ENCODE data around the gene OGT. TPM values are rescaled to one million over a fixed set of nuclear protein-coding genes. Genes with fewer than 3 reads are reported as not detected.
"Not testable (repeated sequence)": the region's sequence is repeated elsewhere in the genome, so short reads cannot be mapped to it uniquely, and the experiment has no call there.

The OGT gene
- total RNA-seq, 4 donors from 2014 or later, result 54.2 to 90.1 (median 68.1) TPM

DNA sequence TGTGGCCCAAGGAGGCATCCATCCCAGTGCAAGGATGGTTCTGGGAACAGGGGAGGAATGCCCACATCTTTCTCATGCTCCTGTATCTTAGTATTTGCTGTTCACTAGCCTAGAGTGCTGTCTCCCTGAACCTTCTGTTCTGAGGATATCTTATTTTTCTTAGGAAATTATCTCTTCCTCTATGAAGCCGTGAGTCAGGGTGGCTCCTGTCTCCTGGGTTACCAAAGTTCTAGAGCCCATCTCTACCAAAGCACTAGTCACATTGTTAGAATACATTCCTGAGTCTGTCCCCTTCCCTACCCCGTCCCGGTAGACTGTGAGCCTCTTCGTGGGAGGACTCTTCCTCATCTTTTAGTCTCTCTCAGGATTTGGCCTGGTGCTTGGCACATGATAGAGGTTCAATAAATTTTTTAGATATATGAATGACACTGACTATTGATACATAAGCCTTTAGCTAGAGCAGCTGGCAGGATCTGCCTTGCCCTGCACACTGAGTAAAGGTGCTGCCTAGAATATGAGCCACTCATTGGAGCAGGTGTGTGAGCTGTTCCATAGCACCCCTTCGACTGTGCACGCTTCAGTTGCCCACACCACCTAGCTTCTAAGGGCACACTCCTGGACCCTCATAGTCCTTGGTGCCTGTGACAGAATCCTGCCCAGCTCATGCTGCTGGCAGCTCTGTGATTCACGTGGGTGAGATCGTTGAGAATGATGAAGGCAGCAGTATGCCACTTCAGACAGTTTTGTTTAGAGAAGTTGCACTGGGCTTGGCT, 72.1 kb downstream of the OGT start:
- Histone ChIP-seq H3K27ac (replicated peaks in 1 of 4) (no peak overlapping the region), H3K36me3 (peaks cover 7 to 68% (median 59%) of the 10 kb centered on the region in 4 donors), H3K9me3 (no peaks in the 10 kb centered on the region), H3K4me3 (no peak overlapping the region), H3K4me1 (peaks cover 0 to 6% (median 0%) of the 10 kb centered on the region in 4 donors), H3K27me3 (no peaks in the 10 kb centered on the region)
- no peak for DNase-seq (ENCODE audit: extremely low spot score)
- WGBS, result 81% methylated on average over 5 of the region's 8 CpGs
- no peak for TF ChIP-seq POLR2AphosphoS5 (IDR thresholded peaks at IDR 0.05)
- TF ChIP-seq, protein P1, sequence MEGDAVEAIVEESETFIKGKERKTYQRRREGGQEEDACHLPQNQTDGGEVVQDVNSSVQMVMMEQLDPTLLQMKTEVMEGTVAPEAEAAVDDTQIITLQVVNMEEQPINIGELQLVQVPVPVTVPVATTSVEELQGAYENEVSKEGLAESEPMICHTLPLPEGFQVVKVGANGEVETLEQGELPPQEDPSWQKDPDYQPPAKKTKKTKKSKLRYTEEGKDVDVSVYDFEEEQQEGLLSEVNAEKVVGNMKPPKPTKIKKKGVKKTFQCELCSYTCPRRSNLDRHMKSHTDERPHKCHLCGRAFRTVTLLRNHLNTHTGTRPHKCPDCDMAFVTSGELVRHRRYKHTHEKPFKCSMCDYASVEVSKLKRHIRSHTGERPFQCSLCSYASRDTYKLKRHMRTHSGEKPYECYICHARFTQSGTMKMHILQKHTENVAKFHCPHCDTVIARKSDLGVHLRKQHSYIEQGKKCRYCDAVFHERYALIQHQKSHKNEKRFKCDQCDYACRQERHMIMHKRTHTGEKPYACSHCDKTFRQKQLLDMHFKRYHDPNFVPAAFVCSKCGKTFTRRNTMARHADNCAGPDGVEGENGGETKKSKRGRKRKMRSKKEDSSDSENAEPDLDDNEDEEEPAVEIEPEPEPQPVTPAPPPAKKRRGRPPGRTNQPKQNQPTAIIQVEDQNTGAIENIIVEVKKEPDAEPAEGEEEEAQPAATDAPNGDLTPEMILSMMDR (IDR thresholded peaks at IDR 0.05), result no peak
- no peak for TF ChIP-seq EP300 (IDR thresholded peaks at IDR 0.05)
- TF ChIP-seq POLR2A (IDR thresholded peaks at IDR 0.05; ENCODE audit: low read depth), result no peak
- intact Hi-C loops (cut with DNase I), result no loop called here

DNA sequence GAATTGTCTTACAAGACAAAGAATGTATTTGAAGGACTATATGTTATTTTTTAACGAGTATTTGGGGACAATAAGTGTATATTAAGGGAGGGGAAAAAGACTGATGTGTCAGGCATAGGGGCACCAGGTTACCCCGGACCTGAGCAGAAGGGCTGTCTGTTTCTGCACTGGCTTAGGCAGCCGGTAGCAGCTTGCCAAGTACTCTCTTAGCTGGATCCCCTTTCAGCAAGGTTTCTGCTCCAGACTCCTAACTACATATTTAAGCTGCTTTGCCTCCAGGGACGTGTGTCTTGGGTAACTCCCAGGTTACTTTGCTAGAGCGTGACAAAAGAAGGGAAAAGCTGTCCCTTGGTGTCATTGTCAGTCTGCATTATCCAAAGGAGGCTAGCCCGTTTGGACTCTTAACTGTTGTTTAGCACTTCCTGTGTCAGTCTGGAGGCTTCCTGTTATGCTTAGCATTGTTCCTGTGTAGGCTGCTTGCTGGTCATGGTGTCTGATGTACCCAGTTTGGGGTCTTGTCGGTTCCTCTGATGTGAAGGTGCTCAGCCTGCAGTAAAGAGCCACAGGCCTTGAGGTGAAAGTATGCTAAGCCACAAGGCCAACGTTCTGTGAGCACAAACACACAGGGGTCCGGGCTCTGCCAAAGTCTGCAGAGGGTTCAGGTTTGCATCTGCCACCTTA, 73.8 kb downstream of the OGT start:
- no peak for DNase-seq (ENCODE audit: extremely low spot score)
- no peak for TF ChIP-seq POLR2AphosphoS5 (IDR thresholded peaks at IDR 0.05)
- peaks cover 7 to 74% (median 64%) of the 10 kb centered on the region in 4 donors for H3K36me3 ChIP-seq
- no peaks in the 10 kb centered on the region for H3K27me3 ChIP-seq
- intact Hi-C loops (cut with DNase I), result no loop called here
- 61% methylated on average over 8 of the region's 9 CpGs for WGBS
- H3K4me1 ChIP-seq, result peaks cover 0 to 6% (median 0%) of the 10 kb centered on the region in 4 donors
- H3K27ac ChIP-seq (replicated peaks in 1 of 4), result no peak overlapping the region
- no peaks in the 10 kb centered on the region for H3K9me3 ChIP-seq
- no peak overlapping the region for H3K4me3 ChIP-seq

DNA sequence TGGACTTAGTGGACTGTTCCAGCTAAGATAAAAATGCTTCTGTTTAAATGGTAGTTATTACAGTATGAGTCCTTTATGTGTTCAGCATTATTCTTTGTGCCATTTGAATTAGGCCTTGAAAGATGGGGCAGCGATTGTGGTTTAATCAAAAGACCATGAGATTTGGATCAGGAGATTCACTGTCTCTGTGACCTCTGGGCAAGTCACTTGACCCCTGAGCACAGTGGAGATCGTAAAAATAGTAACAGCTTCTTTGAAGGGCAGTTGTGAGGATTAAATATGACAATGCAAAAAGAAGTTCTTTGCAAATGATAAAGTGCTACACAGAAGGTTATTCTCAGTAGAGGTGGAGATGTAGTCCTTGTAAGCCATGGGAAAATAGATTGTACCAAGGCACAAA, 74.6 kb downstream of the OGT start:
- H3K27me3 ChIP-seq, result no peaks in the 10 kb centered on the region
- intact Hi-C loops (cut with DNase I), result no loop called here
- peaks cover 0 to 6% (median 0%) of the 10 kb centered on the region in 4 donors for H3K4me1 ChIP-seq
- TF ChIP-seq, protein P1 (IDR thresholded peaks at IDR 0.05), result no peak
- TF ChIP-seq POLR2A (IDR thresholded peaks at IDR 0.05; ENCODE audit: low read depth) (no peak), EP300 (IDR thresholded peaks at IDR 0.05) (no peak), POLR2AphosphoS5 (IDR thresholded peaks at IDR 0.05) (no peak)
- 75% methylated on average over 2 of the region's 2 CpGs for WGBS
- no peak overlapping the region for H3K4me3 ChIP-seq
- H3K9me3 ChIP-seq, result no peaks in the 10 kb centered on the region
- H3K36me3 ChIP-seq, result peaks cover 7 to 76% (median 64%) of the 10 kb centered on the region in 4 donors
- DNase-seq (ENCODE audit: extremely low spot score), result no peak
- no peak overlapping the region for H3K27ac ChIP-seq (replicated peaks in 1 of 4)

DNA sequence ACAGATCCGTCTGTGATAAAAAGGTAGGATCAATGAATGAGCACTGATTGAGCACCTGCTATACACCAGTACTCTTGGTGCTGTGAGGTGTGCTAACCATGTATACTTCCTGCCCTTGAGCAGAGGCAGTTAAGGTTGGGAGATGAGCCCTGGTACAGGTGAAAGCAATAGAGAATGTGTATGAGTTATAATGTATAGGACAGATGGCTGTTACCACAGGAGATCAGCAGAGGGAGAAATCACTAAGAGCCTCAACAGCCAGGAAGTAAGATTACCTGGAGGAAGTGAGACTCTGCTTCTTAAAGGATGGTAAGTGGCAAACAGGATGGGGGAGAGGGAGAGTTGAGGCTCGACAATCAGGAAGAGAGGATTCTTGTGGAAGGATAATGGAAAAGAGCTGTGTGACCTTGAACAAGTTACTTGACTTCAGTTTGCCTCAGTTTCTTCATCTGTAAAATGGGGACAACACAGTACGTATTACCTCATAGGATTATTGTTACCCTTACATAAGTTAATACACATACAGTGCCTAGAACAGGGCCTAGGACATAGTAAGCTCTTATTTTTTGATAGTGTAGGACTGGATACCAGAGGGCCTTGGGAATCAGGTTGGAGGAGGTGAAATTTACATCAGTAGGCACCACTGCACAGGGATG, 76.3 kb downstream of the OGT start:
- no peaks in the 10 kb centered on the region for H3K27me3 ChIP-seq
- H3K36me3 ChIP-seq, result peaks cover 6 to 84% (median 69%) of the 10 kb centered on the region in 4 donors
- TF ChIP-seq EP300 (IDR thresholded peaks at IDR 0.05) (no peak), POLR2A (IDR thresholded peaks at IDR 0.05; ENCODE audit: low read depth) (no peak)
- TF ChIP-seq, protein P1 (IDR thresholded peaks at IDR 0.05), result no peak
- H3K4me1 ChIP-seq, result peaks cover 0 to 6% (median 0%) of the 10 kb centered on the region in 4 donors
- DNase-seq (ENCODE audit: extremely low spot score), result no peak
- H3K27ac ChIP-seq (replicated peaks in 1 of 4), result no peak overlapping the region
- H3K4me3 ChIP-seq, result no peak overlapping the region
- intact Hi-C loops (cut with DNase I), result no loop called here
- 80% methylated on average over 3 of the region's 3 CpGs for WGBS
- no peaks in the 10 kb centered on the region for H3K9me3 ChIP-seq

DNA sequence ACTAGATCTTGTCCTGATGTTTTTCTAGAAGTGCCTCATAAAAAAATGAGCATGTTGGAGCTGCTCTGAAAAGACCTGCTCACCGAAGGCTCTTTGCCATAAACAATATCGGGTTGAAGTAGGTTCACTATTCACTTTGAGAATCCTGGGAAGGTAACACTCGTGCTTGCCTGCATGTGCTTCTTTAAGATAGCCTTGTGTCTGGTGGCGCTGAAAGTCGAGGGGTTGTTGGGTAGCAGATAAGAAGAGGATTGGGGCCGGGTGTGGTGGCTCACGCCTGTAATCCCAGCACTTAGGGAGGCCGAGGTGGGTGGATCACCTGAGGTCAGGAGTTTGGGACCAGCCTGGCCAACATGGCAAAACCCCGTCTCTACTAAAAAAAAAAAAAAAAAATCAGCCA, 78.8 kb downstream of the OGT start:
- H3K36me3 ChIP-seq, result peaks cover 0 to 69% (median 56%) of the 10 kb centered on the region in 4 donors
- intact Hi-C loops (cut with DNase I); H3K4me1 ChIP-seq; H3K27me3 ChIP-seq; H3K4me3 ChIP-seq; H3K27ac ChIP-seq (replicated peaks in 1 of 4); DNase-seq (ENCODE audit: extremely low spot score); H3K9me3 ChIP-seq: not testable (repeated sequence)
- 84% methylated on average over 9 of the region's 9 CpGs for WGBS
